BE2C (cell line): ENCODE data around the gene CMTR1.

Experiments
- DNase-seq: peaks from one replicate; pipeline ENCODE4 v3.0.0-alpha.2; 2020
- H3K27me3 ChIP-seq: fragments of 250-450 bp; sonication (Bioruptor Pico); 2 replicates; pipeline ENCODE4 v1.5.1; 2020; ENCODE audit warnings: mild to moderate bottlenecking
- H3K36me3 ChIP-seq: fragments of 250-450 bp; sonication (Bioruptor Pico); 2 replicates; pipeline ENCODE4 v1.5.1; 2020; ENCODE audit warnings: mild to moderate bottlenecking
- H3K4me1 ChIP-seq: fragments of 250-450 bp; sonication (Bioruptor Pico); 2 replicates; pipeline ENCODE4 v1.5.1; 2020
- H3K4me3 ChIP-seq: 2 replicates; pipeline ENCODE4 v1.5.1; 2011; ENCODE audit warnings: low read depth, low read length
- H3K9me3 ChIP-seq: fragments of 250-450 bp; sonication (Bioruptor Pico); 2 replicates; pipeline ENCODE4 v1.5.1; 2020
- TF ChIP-seq, protein P1 (sequence below): IDR thresholded peaks from 2 replicates; pipeline ENCODE4 v1.5.1; 2012; ENCODE audit warnings: mild to moderate bottlenecking, low read depth, low read length

CMTR1 gene

DNA sequence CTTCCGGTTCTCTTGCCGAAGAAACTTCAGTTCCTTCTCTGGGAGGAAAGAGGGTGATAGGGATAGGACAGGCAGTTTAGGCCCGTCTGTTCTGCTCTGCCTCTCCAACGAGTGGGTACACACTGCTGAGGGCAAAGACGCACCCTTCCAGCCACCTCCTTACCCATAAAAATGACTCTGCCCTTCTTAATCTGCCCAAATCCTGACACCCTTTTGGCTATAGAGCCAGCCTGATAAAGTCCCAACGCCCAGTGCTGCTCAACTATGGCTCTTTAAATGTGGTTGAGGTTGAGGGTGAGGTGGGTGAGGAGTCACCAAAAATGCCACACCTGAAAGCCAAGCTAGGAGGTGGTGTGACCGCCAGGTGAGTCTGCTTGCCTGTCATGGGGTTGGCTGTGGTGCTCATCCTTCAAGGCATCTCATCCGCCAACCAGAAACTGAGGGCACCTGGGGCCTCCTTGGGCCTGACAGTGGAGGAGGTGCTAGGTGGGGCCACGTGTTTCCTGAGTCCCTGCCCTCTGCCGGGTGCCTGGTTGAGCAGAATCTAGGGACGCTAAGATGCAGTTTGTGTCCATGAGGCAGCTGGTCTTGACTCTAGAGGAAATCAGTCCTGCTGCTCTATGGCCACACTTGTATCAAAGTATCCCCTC, 50.4 kb downstream of the CMTR1 start:
- DNase-seq = no peak
- H3K4me3 ChIP-seq = no peak overlapping the region
- no peaks in the 10 kb centered on the region for H3K27me3 ChIP-seq
- H3K9me3 ChIP-seq = no peaks in the 10 kb centered on the region
- peaks cover 23% of the 10 kb centered on the region for H3K4me1 ChIP-seq
- H3K36me3 ChIP-seq = peaks cover 22% of the 10 kb centered on the region
- TF ChIP-seq, protein P1, sequence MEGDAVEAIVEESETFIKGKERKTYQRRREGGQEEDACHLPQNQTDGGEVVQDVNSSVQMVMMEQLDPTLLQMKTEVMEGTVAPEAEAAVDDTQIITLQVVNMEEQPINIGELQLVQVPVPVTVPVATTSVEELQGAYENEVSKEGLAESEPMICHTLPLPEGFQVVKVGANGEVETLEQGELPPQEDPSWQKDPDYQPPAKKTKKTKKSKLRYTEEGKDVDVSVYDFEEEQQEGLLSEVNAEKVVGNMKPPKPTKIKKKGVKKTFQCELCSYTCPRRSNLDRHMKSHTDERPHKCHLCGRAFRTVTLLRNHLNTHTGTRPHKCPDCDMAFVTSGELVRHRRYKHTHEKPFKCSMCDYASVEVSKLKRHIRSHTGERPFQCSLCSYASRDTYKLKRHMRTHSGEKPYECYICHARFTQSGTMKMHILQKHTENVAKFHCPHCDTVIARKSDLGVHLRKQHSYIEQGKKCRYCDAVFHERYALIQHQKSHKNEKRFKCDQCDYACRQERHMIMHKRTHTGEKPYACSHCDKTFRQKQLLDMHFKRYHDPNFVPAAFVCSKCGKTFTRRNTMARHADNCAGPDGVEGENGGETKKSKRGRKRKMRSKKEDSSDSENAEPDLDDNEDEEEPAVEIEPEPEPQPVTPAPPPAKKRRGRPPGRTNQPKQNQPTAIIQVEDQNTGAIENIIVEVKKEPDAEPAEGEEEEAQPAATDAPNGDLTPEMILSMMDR = no peak

GRCh38 chr6:37483917-37484785, 51.1 kb downstream of the CMTR1 start:
- Histone ChIP-seq H3K9me3 (no peaks in the 10 kb centered on the region), H3K27me3 (no peaks in the 10 kb centered on the region), H3K4me3 (no peak overlapping the region), H3K36me3 (peaks cover 17% of the 10 kb centered on the region), H3K4me1 (peaks cover 23% of the 10 kb centered on the region)
- TF ChIP-seq, protein P1 = peak; percentile 87
- peak; percentile 82 for DNase-seq

DNA sequence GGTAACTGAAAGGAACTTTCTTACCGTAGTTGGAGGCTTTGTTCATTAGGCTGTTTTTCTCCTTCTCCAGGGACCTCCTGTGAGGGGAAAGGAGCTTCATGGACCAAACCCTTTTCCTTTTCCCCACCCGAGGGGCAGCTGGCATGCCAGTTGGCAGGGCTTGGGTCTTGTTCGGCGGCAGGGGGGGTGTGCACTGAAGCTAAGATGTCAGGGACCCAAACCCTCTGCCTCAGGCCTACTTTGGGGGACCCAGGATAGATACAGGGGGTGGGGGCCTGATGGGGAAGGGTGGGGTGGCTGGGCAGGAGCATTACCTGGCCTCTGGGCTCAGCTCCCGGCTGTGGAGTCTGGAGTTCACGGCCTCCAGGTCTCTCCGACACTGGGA, 51.8 kb downstream of the CMTR1 start:
- DNase-seq = no peak
- Histone ChIP-seq H3K36me3 (peaks cover 12% of the 10 kb centered on the region), H3K4me3 (no peak overlapping the region), H3K9me3 (no peaks in the 10 kb centered on the region), H3K27me3 (no peaks in the 10 kb centered on the region), H3K4me1 (peaks cover 30% of the 10 kb centered on the region)
- TF ChIP-seq, protein P1 = no peak

- peak; percentile 54 for DNase-seq
- Histone ChIP-seq H3K36me3 (peaks cover 10% of the 10 kb centered on the region), H3K4me1 (peaks cover 35% of the 10 kb centered on the region), H3K9me3 (no peaks in the 10 kb centered on the region), H3K27me3 (no peaks in the 10 kb centered on the region), H3K4me3 (no peak overlapping the region)
- TF ChIP-seq, protein P1 = peak; percentile 56
Observed at GRCh38 chr6:37485291-37485702, 52.3 kb downstream of the CMTR1 start.

GRCh38 chr6:37486121-37486839, 53.3 kb downstream of the CMTR1 start:
- H3K36me3 ChIP-seq = peaks cover 10% of the 10 kb centered on the region
- no peak for DNase-seq
- no peaks in the 10 kb centered on the region for H3K9me3 ChIP-seq
- peaks cover 43% of the 10 kb centered on the region for H3K4me1 ChIP-seq
- TF ChIP-seq, protein P1 = no peak
- no peak overlapping the region for H3K4me3 ChIP-seq
- no peaks in the 10 kb centered on the region for H3K27me3 ChIP-seq
